Measurements from ENCODE around the gene LRRC7.
"Not testable (repeated sequence)": the region's sequence is repeated elsewhere in the genome, so short reads cannot be mapped to it uniquely, and the experiment has no call there.

Gene LRRC7

GRCh38 chr1:70045581-70045980 lies 477.9 kb downstream of the LRRC7 start:
- H3K4me1 ChIP-seq (ENCODE audit: control insufficient read depth in 2 of 2, insufficient read depth in 1 of 2, low read depth in 1 of 2, low read length in 2 of 2); H3K79me1 ChIP-seq (ENCODE audit: low read depth, low read length); H3K14ac ChIP-seq (ENCODE audit: low read length); H3K9me3 ChIP-seq (replicated peaks in 1 of 2; ENCODE audit: control insufficient read depth in 2 of 2, insufficient read depth in 1 of 2, low read depth in 1 of 2, low read length in 2 of 2); H3K27me3 ChIP-seq (ENCODE audit: control insufficient read depth in 3 of 3, insufficient read depth in 3 of 3, low read depth in 1 of 3, low read length in 3 of 3); H3K23ac ChIP-seq (ENCODE audit: low read depth, low read length, poor library complexity); DNase-seq (ENCODE audit: low spot score); H4K91ac ChIP-seq (ENCODE audit: low read depth, low read length, poor library complexity); H3K36me3 ChIP-seq (replicated peaks in 1 of 2; ENCODE audit: control insufficient read depth in 2 of 2, insufficient read depth in 2 of 2, low read length in 2 of 2); H3K27ac ChIP-seq (replicated peaks; ENCODE audit: low read length); H2BK120ac ChIP-seq (ENCODE audit: low read depth, low read length); H3K9ac ChIP-seq (ENCODE audit: low read depth, low read length, poor library complexity); H2BK12ac ChIP-seq (ENCODE audit: low read length); H2AK5ac ChIP-seq (ENCODE audit: low read depth, low read length); H3K4ac ChIP-seq (ENCODE audit: low read length); H2BK5ac ChIP-seq (ENCODE audit: low read length); H2BK15ac ChIP-seq (ENCODE audit: low read length); H3K18ac ChIP-seq (ENCODE audit: low read length); H3K4me3 ChIP-seq (ENCODE audit: low read length in 2 of 2); H4K8ac ChIP-seq (ENCODE audit: low read depth, low read length); H3K4me2 ChIP-seq (ENCODE audit: insufficient read depth, low read length, poor library complexity, severe bottlenecking); H2AFZ ChIP-seq (ENCODE audit: low read length): not testable (repeated sequence)
- WGBS, 2 donors (ENCODE audit: extremely low coverage in 2 of 2, insufficient read length in 2 of 2, insufficient replicate concordance in 1 of 2), result no CpG with 5 or more reads among the region's 1 CpG

GRCh38 chr1:70048336-70049094 lies 480.8 kb downstream of the LRRC7 start:
- Histone ChIP-seq H2BK120ac (ENCODE audit: low read depth, low read length) (no peak overlapping the region), H3K14ac (ENCODE audit: low read length) (no peak overlapping the region), H3K4me3 (ENCODE audit: low read length in 2 of 2) (no peak overlapping the region), H3K18ac (ENCODE audit: low read length) (no peak overlapping the region), H2AFZ (ENCODE audit: low read length) (no peak overlapping the region), H3K9me3 (replicated peaks in 1 of 2; ENCODE audit: control insufficient read depth in 2 of 2, insufficient read depth in 1 of 2, low read depth in 1 of 2, low read length in 2 of 2) (no peaks in the 10 kb centered on the region), H3K27me3 (ENCODE audit: control insufficient read depth in 3 of 3, insufficient read depth in 3 of 3, low read depth in 1 of 3, low read length in 3 of 3) (no peaks in the 10 kb centered on the region), H3K4ac (ENCODE audit: low read length) (no peak overlapping the region), H2AK5ac (ENCODE audit: low read depth, low read length) (no peak overlapping the region), H3K9ac (ENCODE audit: low read depth, low read length, poor library complexity) (no peak overlapping the region), H2BK5ac (ENCODE audit: low read length) (no peak overlapping the region), H2BK15ac (ENCODE audit: low read length) (no peak overlapping the region), H3K79me1 (ENCODE audit: low read depth, low read length) (no peaks in the 10 kb centered on the region), H2BK12ac (ENCODE audit: low read length) (no peak overlapping the region), H3K23ac (ENCODE audit: low read depth, low read length, poor library complexity) (no peak overlapping the region), H4K91ac (ENCODE audit: low read depth, low read length, poor library complexity) (no peak overlapping the region), H3K4me1 (ENCODE audit: control insufficient read depth in 2 of 2, insufficient read depth in 1 of 2, low read depth in 1 of 2, low read length in 2 of 2) (no peaks in the 10 kb centered on the region), H3K4me2 (ENCODE audit: insufficient read depth, low read length, poor library complexity, severe bottlenecking) (no peak overlapping the region), H4K8ac (ENCODE audit: low read depth, low read length) (no peak overlapping the region), H3K27ac (replicated peaks; ENCODE audit: low read length) (no peak overlapping the region), H3K36me3 (replicated peaks in 1 of 2; ENCODE audit: control insufficient read depth in 2 of 2, insufficient read depth in 2 of 2, low read length in 2 of 2) (no peaks in the 10 kb centered on the region)
- WGBS, 2 donors (ENCODE audit: extremely low coverage in 2 of 2, insufficient read length in 2 of 2, insufficient replicate concordance in 1 of 2), result no CpG with 5 or more reads among the region's 1 CpG
- DNase-seq (ENCODE audit: low spot score), result no peak

- H4K8ac ChIP-seq (ENCODE audit: low read depth, low read length), result no peak overlapping the region
- WGBS, 2 donors (ENCODE audit: extremely low coverage in 2 of 2, insufficient read length in 2 of 2, insufficient replicate concordance in 1 of 2), result no CpG with 5 or more reads among the region's 1 CpG
- H4K91ac ChIP-seq (ENCODE audit: low read depth, low read length, poor library complexity), result no peak overlapping the region
- no peaks in the 10 kb centered on the region for H3K27me3 ChIP-seq (ENCODE audit: control insufficient read depth in 3 of 3, insufficient read depth in 3 of 3, low read depth in 1 of 3, low read length in 3 of 3)
- H3K18ac ChIP-seq (ENCODE audit: low read length), result no peak overlapping the region
- H2BK5ac ChIP-seq (ENCODE audit: low read length), result no peak overlapping the region
- no peak overlapping the region for H2AK5ac ChIP-seq (ENCODE audit: low read depth, low read length)
- H3K23ac ChIP-seq (ENCODE audit: low read depth, low read length, poor library complexity), result no peak overlapping the region
- H3K9me3 ChIP-seq (replicated peaks in 1 of 2; ENCODE audit: control insufficient read depth in 2 of 2, insufficient read depth in 1 of 2, low read depth in 1 of 2, low read length in 2 of 2), result no peaks in the 10 kb centered on the region
- H3K27ac ChIP-seq (replicated peaks; ENCODE audit: low read length), result no peak overlapping the region
- no peaks in the 10 kb centered on the region for H3K4me1 ChIP-seq (ENCODE audit: control insufficient read depth in 2 of 2, insufficient read depth in 1 of 2, low read depth in 1 of 2, low read length in 2 of 2)
- H3K4ac ChIP-seq (ENCODE audit: low read length), result no peak overlapping the region
- no peaks in the 10 kb centered on the region for H3K79me1 ChIP-seq (ENCODE audit: low read depth, low read length)
- H2BK15ac ChIP-seq (ENCODE audit: low read length), result no peak overlapping the region
- H3K9ac ChIP-seq (ENCODE audit: low read depth, low read length, poor library complexity), result no peak overlapping the region
- no peak overlapping the region for H3K4me2 ChIP-seq (ENCODE audit: insufficient read depth, low read length, poor library complexity, severe bottlenecking)
- H2BK12ac ChIP-seq (ENCODE audit: low read length), result no peak overlapping the region
- H2BK120ac ChIP-seq (ENCODE audit: low read depth, low read length), result no peak overlapping the region
- peak overlapping the region; percentile 21 for H2AFZ ChIP-seq (ENCODE audit: low read length)
- no peak overlapping the region for H3K14ac ChIP-seq (ENCODE audit: low read length)
- no peak for DNase-seq (ENCODE audit: low spot score)
- H3K36me3 ChIP-seq (replicated peaks in 1 of 2; ENCODE audit: control insufficient read depth in 2 of 2, insufficient read depth in 2 of 2, low read length in 2 of 2), result no peaks in the 10 kb centered on the region
- no peak overlapping the region for H3K4me3 ChIP-seq (ENCODE audit: low read length in 2 of 2)
Measured at GRCh38 chr1:70051926-70052325, 484.2 kb downstream of the LRRC7 start.

GRCh38 chr1:70057500-70057899 lies 489.8 kb downstream of the LRRC7 start:
- Histone ChIP-seq H3K14ac (ENCODE audit: low read length) (no peak overlapping the region), H3K9me3 (replicated peaks in 1 of 2; ENCODE audit: control insufficient read depth in 2 of 2, insufficient read depth in 1 of 2, low read depth in 1 of 2, low read length in 2 of 2) (no peaks in the 10 kb centered on the region), H3K4me2 (ENCODE audit: insufficient read depth, low read length, poor library complexity, severe bottlenecking) (no peak overlapping the region), H3K4ac (ENCODE audit: low read length) (no peak overlapping the region), H2AK5ac (ENCODE audit: low read depth, low read length) (no peak overlapping the region), H4K8ac (ENCODE audit: low read depth, low read length) (no peak overlapping the region), H3K4me1 (ENCODE audit: control insufficient read depth in 2 of 2, insufficient read depth in 1 of 2, low read depth in 1 of 2, low read length in 2 of 2) (peaks cover 0 to 2% of the 10 kb centered on the region in 2 donors), H2BK12ac (ENCODE audit: low read length) (no peak overlapping the region), H2AFZ (ENCODE audit: low read length) (no peak overlapping the region), H2BK120ac (ENCODE audit: low read depth, low read length) (no peak overlapping the region), H3K79me1 (ENCODE audit: low read depth, low read length) (no peaks in the 10 kb centered on the region), H3K27ac (replicated peaks; ENCODE audit: low read length) (no peak overlapping the region), H3K4me3 (ENCODE audit: low read length in 2 of 2) (no peak overlapping the region), H3K18ac (ENCODE audit: low read length) (no peak overlapping the region), H3K27me3 (ENCODE audit: control insufficient read depth in 3 of 3, insufficient read depth in 3 of 3, low read depth in 1 of 3, low read length in 3 of 3) (no peaks in the 10 kb centered on the region), H4K91ac (ENCODE audit: low read depth, low read length, poor library complexity) (no peak overlapping the region), H3K36me3 (replicated peaks in 1 of 2; ENCODE audit: control insufficient read depth in 2 of 2, insufficient read depth in 2 of 2, low read length in 2 of 2) (no peaks in the 10 kb centered on the region), H2BK15ac (ENCODE audit: low read length) (no peak overlapping the region), H3K23ac (ENCODE audit: low read depth, low read length, poor library complexity) (no peak overlapping the region), H2BK5ac (ENCODE audit: low read length) (no peak overlapping the region), H3K9ac (ENCODE audit: low read depth, low read length, poor library complexity) (no peak overlapping the region)
- no peak for DNase-seq (ENCODE audit: low spot score)

All from neuronal stem cell (in vitro differentiated cells).